Loucy (cell line): ENCODE data around the gene CADM1.

Source experiments
- H2AFZ ChIP-seq: fragments of 200-600 bp; sonication (generic); 2 replicates; pipeline ENCODE4 v1.6.0; 2016; ENCODE audit warnings: antibody characterized with exemption, mild to moderate bottlenecking, low read length, moderate library complexity
- H3F3A ChIP-seq: fragments of 200-600 bp; 2 replicates; pipeline ENCODE4 v1.6.0; 2016; ENCODE audit warnings: antibody characterized with exemption, low read depth, mild to moderate bottlenecking
- H3K27me3 ChIP-seq: fragments of 200-600 bp; sonication (generic); 2 replicates; pipeline ENCODE4 v1.6.1; 2014; ENCODE audit warnings: low read length, mild to moderate bottlenecking; ENCODE audit not compliant: insufficient read depth, poor library complexity, severe bottlenecking
- H3K36me3 ChIP-seq: fragments of 200-600 bp; sonication (generic); 2 replicates; pipeline ENCODE4 v1.6.1; 2016; ENCODE audit warnings: low read length; ENCODE audit not compliant: insufficient read depth
- H3K4me1 ChIP-seq: fragments of 200-600 bp; sonication (generic); 2 replicates; pipeline ENCODE4 v1.5.1; 2014; ENCODE audit warnings: low read length, mild to moderate bottlenecking; ENCODE audit not compliant: insufficient read depth, poor library complexity, severe bottlenecking
- H3K4me2 ChIP-seq: fragments of 200-600 bp; sonication (generic); 2 replicates; pipeline ENCODE4 v1.6.0; 2014; ENCODE audit warnings: antibody characterized with exemption, low read length, low read depth, mild to moderate bottlenecking; ENCODE audit not compliant: poor library complexity, severe bottlenecking
- H3K4me3 ChIP-seq: fragments of 200-600 bp; sonication (generic); 2 replicates; pipeline ENCODE4 v1.5.1; 2014; ENCODE audit warnings: low read length, mild to moderate bottlenecking, mixed read lengths; ENCODE audit not compliant: poor library complexity, severe bottlenecking
- H3K79me2 ChIP-seq: fragments of 200-600 bp; sonication (generic); 2 replicates; pipeline ENCODE4 v1.6.1; 2014; ENCODE audit warnings: low read length; ENCODE audit not compliant: insufficient read depth
- H3K9ac ChIP-seq: fragments of 200-600 bp; sonication (generic); 2 replicates; pipeline ENCODE4 v1.6.0; 2014; ENCODE audit warnings: mild to moderate bottlenecking, low read depth, low read length, moderate library complexity; ENCODE audit not compliant: poor library complexity, severe bottlenecking
- H3K9me2 ChIP-seq: fragments of 200-600 bp; sonication (generic); replicated peaks from 2 replicates; pipeline ENCODE4 v1.6.1; 2016; ENCODE audit warnings: low read depth, low read length, mixed read lengths
- H3K9me3 ChIP-seq: fragments of 200-600 bp; sonication (generic); 2 replicates; pipeline ENCODE4 v1.6.1; 2014; ENCODE audit warnings: mild to moderate bottlenecking, antibody characterized with exemption, low read length, low read depth; ENCODE audit not compliant: insufficient read depth
- H4K20me1 ChIP-seq: fragments of 200-600 bp; sonication (generic); 2 replicates; pipeline ENCODE4 v1.6.0; 2014; ENCODE audit warnings: antibody characterized with exemption, low read length, mild to moderate bottlenecking; ENCODE audit not compliant: insufficient read depth, poor library complexity, severe bottlenecking
- CTCF ChIP-seq: fragments of 200-600 bp; sonication (generic); conservative IDR thresholded peaks from 2 replicates; pipeline ENCODE4 v1.5.1; 2014; ENCODE audit warnings: mild to moderate bottlenecking, antibody characterized with exemption, low read length
- EZH2phosphoT487 ChIP-seq: fragments of 200-600 bp; IDR thresholded peaks from 2 replicates; pipeline ENCODE4 v1.6.1; 2018; ENCODE audit warnings: antibody characterized with exemption, mild to moderate bottlenecking, moderate library complexity, borderline replicate concordance

The CADM1 gene

GRCh38 chr11:115348416-115348815 lies 155.8 kb downstream of the CADM1 start:
- no peaks in the 10 kb centered on the region for H3K4me1 ChIP-seq
- no peaks in the 10 kb centered on the region for H3K79me2 ChIP-seq
- no peaks in the 10 kb centered on the region for H4K20me1 ChIP-seq
- H3F3A ChIP-seq = no peaks in the 10 kb centered on the region
- H3K4me3 ChIP-seq = no peak overlapping the region
- H3K9me3 ChIP-seq = no peaks in the 10 kb centered on the region
- H2AFZ ChIP-seq = no peak overlapping the region
- no peaks in the 10 kb centered on the region for H3K36me3 ChIP-seq
- TF ChIP-seq CTCF (no peak), EZH2phosphoT487 (no peak)
- H3K9ac ChIP-seq = no peak overlapping the region
- H3K27me3 ChIP-seq = no peaks in the 10 kb centered on the region
- H3K9me2 ChIP-seq = no peaks in the 10 kb centered on the region
- H3K4me2 ChIP-seq = no peak overlapping the region

- Histone ChIP-seq H2AFZ (no peak overlapping the region), H3K4me1 (no peaks in the 10 kb centered on the region), H3K4me2 (no peak overlapping the region), H3F3A (no peaks in the 10 kb centered on the region), H3K9me3 (no peaks in the 10 kb centered on the region), H3K36me3 (no peaks in the 10 kb centered on the region), H3K9me2 (no peaks in the 10 kb centered on the region), H3K9ac (no peak overlapping the region), H4K20me1 (no peaks in the 10 kb centered on the region), H3K27me3 (no peaks in the 10 kb centered on the region), H3K4me3 (no peak overlapping the region), H3K79me2 (no peaks in the 10 kb centered on the region)
- no peak for TF ChIP-seq CTCF
- TF ChIP-seq EZH2phosphoT487 = no peak
These were observed 157.1 kb downstream of the CADM1 start for GRCh38 chr11:115347106-115347505.

GRCh38 chr11:115345840-115346239 lies 158.4 kb downstream of the CADM1 start:
- no peaks in the 10 kb centered on the region for H3K9me3 ChIP-seq
- no peak for TF ChIP-seq CTCF
- no peak for TF ChIP-seq EZH2phosphoT487
- no peaks in the 10 kb centered on the region for H3K9me2 ChIP-seq
- H3K4me1 ChIP-seq = no peaks in the 10 kb centered on the region
- H4K20me1 ChIP-seq = no peaks in the 10 kb centered on the region
- H2AFZ ChIP-seq = no peak overlapping the region
- H3K4me2 ChIP-seq = no peak overlapping the region
- H3K79me2 ChIP-seq = no peaks in the 10 kb centered on the region
- H3K4me3 ChIP-seq = no peak overlapping the region
- H3K36me3 ChIP-seq = no peaks in the 10 kb centered on the region
- no peaks in the 10 kb centered on the region for H3K27me3 ChIP-seq
- H3K9ac ChIP-seq = no peak overlapping the region
- no peaks in the 10 kb centered on the region for H3F3A ChIP-seq
